Mammary epithelial cell (primary cell): Measurements from ENCODE around the gene BPIFB3.

Source experiments
- CTCF ChIP-seq, 2 donors: IDR thresholded peaks in 1 of 2; conservative IDR thresholded peaks in 1 of 2; 2 replicates each; pipeline ENCODE4 v1.5.1; 2011 to 2012; ENCODE audit warnings: inconsistent platforms in 2 of 2, low read length in 2 of 2, mild to moderate bottlenecking in 2 of 2, control low read depth in 1 of 2, low read depth in 1 of 2; ENCODE audit not compliant: insufficient read depth in 1 of 2; ENCODE audit errors: extremely low read depth in 1 of 2
- EZH2 ChIP-seq: IDR thresholded peaks from 2 replicates; pipeline ENCODE4 v1.6.1; 2012; ENCODE audit warnings: low read length, inconsistent platforms, borderline replicate concordance

GRCh38 chr20:33104336-33104735 is 50.6 kb downstream of the BPIFB3 start:
- TF ChIP-seq CTCF (conservative IDR thresholded peaks at IDR 0.05 in 1 of 2, IDR thresholded peaks at IDR 0.05 in 1 of 2; ENCODE audit: extremely low read depth in 1 of 2, insufficient read depth in 1 of 2, low read depth in 1 of 2, low read length in 2 of 2) (no peak), EZH2 (no peak)
